H9 (cell line): ENCODE results near the gene FRMD4B. TPM values are rescaled to one million over a fixed set of nuclear protein-coding genes. Genes with fewer than 3 reads are reported as not detected.

Source experiments
- DNase-seq: peaks from one replicate; pipeline ENCODE4 v3.0.0-alpha.2; 2017
- H2AFZ ChIP-seq: one replicate; pipeline ENCODE4 v1.6.1; 2013; ENCODE audit warnings: mild to moderate bottlenecking, low read length, control low read depth, moderate library complexity
- H2AK5ac ChIP-seq: 2 replicates; pipeline ENCODE4 v1.6.1; 2013; ENCODE audit warnings: low read length, control low read depth, mixed read lengths; ENCODE audit not compliant: insufficient read length
- H2BK120ac ChIP-seq: one replicate; pipeline ENCODE4 v1.6.1; 2013; ENCODE audit warnings: low read depth, mild to moderate bottlenecking, low read length, control low read depth, inconsistent platforms; ENCODE audit not compliant: poor library complexity, severe bottlenecking
- H2BK12ac ChIP-seq: 2 replicates; pipeline ENCODE4 v1.6.1; 2013; ENCODE audit warnings: low read length, control low read depth, mixed read lengths, low read depth; ENCODE audit not compliant: insufficient read length
- H2BK15ac ChIP-seq: 2 replicates; pipeline ENCODE4 v1.6.1; 2013; ENCODE audit warnings: low read depth, low read length, control low read depth
- H2BK20ac ChIP-seq: one replicate; pipeline ENCODE4 v1.6.1; 2013; ENCODE audit warnings: low read depth, mild to moderate bottlenecking, low read length, control low read depth, inconsistent platforms; ENCODE audit not compliant: poor library complexity, severe bottlenecking
- H2BK5ac ChIP-seq: 2 replicates; pipeline ENCODE4 v1.6.1; 2013; ENCODE audit warnings: low read length, control low read depth, mixed read lengths; ENCODE audit not compliant: insufficient read length
- H3K14ac ChIP-seq: 2 replicates; pipeline ENCODE4 v1.6.1; 2013; ENCODE audit warnings: low read length, control low read depth; ENCODE audit not compliant: insufficient read depth
- H3K18ac ChIP-seq: 2 replicates; pipeline ENCODE4 v1.6.1; 2013; ENCODE audit warnings: low read depth, mild to moderate bottlenecking, mixed read lengths, low read length, control low read depth; ENCODE audit not compliant: insufficient read length
- H3K23ac ChIP-seq: 2 replicates; pipeline ENCODE4 v1.6.1; 2013; ENCODE audit warnings: low read length, control low read depth, mixed read lengths, low read depth; ENCODE audit not compliant: insufficient read length
- H3K23me2 ChIP-seq: 2 replicates; pipeline ENCODE4 v1.6.1; 2013; ENCODE audit warnings: low read depth, mild to moderate bottlenecking, mixed read lengths, low read length, control low read depth; ENCODE audit not compliant: insufficient read length, poor library complexity, severe bottlenecking
- H3K27ac ChIP-seq: 2 replicates; pipeline ENCODE4 v1.5.1; 2013; ENCODE audit warnings: low read length, control low read depth, mixed read lengths, low read depth; ENCODE audit not compliant: insufficient read length
- H3K27me3 ChIP-seq: 2 replicates; pipeline ENCODE4 v1.6.1; 2013; ENCODE audit warnings: low read length, control low read depth, inconsistent platforms; ENCODE audit not compliant: insufficient read depth
- H3K4ac ChIP-seq: 2 replicates; pipeline ENCODE4 v1.6.1; 2013; ENCODE audit warnings: low read depth, mild to moderate bottlenecking, control low read depth, inconsistent platforms, low read length, moderate library complexity
- H3K4me1 ChIP-seq: 2 replicates; pipeline ENCODE4 v1.6.1; 2013; ENCODE audit warnings: low read length, control low read depth, inconsistent platforms; ENCODE audit not compliant: insufficient read depth
- H3K4me2 ChIP-seq: 2 replicates; pipeline ENCODE4 v1.6.1; 2013; ENCODE audit warnings: low read length, control low read depth, mixed read lengths; ENCODE audit not compliant: insufficient read length, insufficient read depth
- H3K56ac ChIP-seq: 2 replicates; pipeline ENCODE4 v1.6.1; 2013; ENCODE audit warnings: low read depth, mild to moderate bottlenecking, mixed read lengths, low read length, control low read depth; ENCODE audit not compliant: insufficient read length
- H3K79me1 ChIP-seq: 2 replicates; pipeline ENCODE4 v1.6.1; 2013; ENCODE audit warnings: low read depth, mild to moderate bottlenecking, moderate library complexity, low read length, control low read depth, inconsistent platforms; ENCODE audit not compliant: insufficient read depth, poor library complexity, severe bottlenecking
- H3K79me2 ChIP-seq: 2 replicates; pipeline ENCODE4 v1.6.1; 2013; ENCODE audit warnings: low read length, control low read depth, inconsistent platforms; ENCODE audit not compliant: insufficient read depth
- H3K9ac ChIP-seq: 2 replicates; pipeline ENCODE4 v1.6.1; 2013; ENCODE audit warnings: low read length, control low read depth, mixed read lengths; ENCODE audit not compliant: insufficient read length; ENCODE audit errors: extremely low read depth
- H3K9me3 ChIP-seq: one replicate; pipeline ENCODE4 v1.6.1; 2013; ENCODE audit warnings: low read depth, low read length, inconsistent platforms; ENCODE audit not compliant: control insufficient read depth
- H3T11ph ChIP-seq: one replicate; pipeline ENCODE4 v1.6.1; 2013; ENCODE audit warnings: mild to moderate bottlenecking, low read length, control low read depth, inconsistent platforms
- H4K20me1 ChIP-seq: one replicate; pipeline ENCODE4 v1.6.1; 2013; ENCODE audit not compliant: control insufficient read depth, insufficient read length, insufficient read depth
- H4K5ac ChIP-seq: 2 replicates; pipeline ENCODE4 v1.6.1; 2013; ENCODE audit warnings: low read depth, mild to moderate bottlenecking, mixed read lengths, low read length, control low read depth; ENCODE audit not compliant: insufficient read length
- H4K8ac ChIP-seq: replicated peaks from 2 replicates; pipeline ENCODE4 v1.6.1; 2013; ENCODE audit warnings: low read length, control low read depth, mixed read lengths, low read depth; ENCODE audit not compliant: insufficient read length
- H4K91ac ChIP-seq: 2 replicates; pipeline ENCODE4 v1.6.1; 2013; ENCODE audit warnings: low read depth, mild to moderate bottlenecking, moderate library complexity, mixed read lengths, low read length, control low read depth; ENCODE audit not compliant: insufficient read length
- H3K27ac Mint-ChIP-seq, 3 experiments: 2 replicates in 2 of 3; 3 replicates in 1 of 3; pipeline ENCODE4 v1.8.0; 2020 to 2021; ENCODE audit warnings: mixed read lengths in 3 of 3, mild to moderate bottlenecking in 1 of 3, moderate library complexity in 1 of 3
- H3K27me3 Mint-ChIP-seq: 2 replicates; pipeline ENCODE4 v1.8.0; 2021; ENCODE audit warnings: low read depth, mild to moderate bottlenecking, moderate library complexity, mixed read lengths
- H3K36me3 Mint-ChIP-seq, 3 experiments: 2 replicates in 2 of 3; 3 replicates in 1 of 3; pipeline ENCODE4 v1.8.0; 2020 to 2021; ENCODE audit warnings: low read depth in 3 of 3, mixed read lengths in 3 of 3; ENCODE audit not compliant: insufficient read depth in 1 of 3
- H3K4me1 Mint-ChIP-seq, 2 experiments: 2 replicates each; pipeline ENCODE4 v1.8.0; 2020; ENCODE audit warnings: mixed read lengths in 2 of 2
- H3K4me3 Mint-ChIP-seq, 2 experiments: 2 replicates in 1 of 2; 3 replicates in 1 of 2; pipeline ENCODE4 v1.8.0; 2020 to 2021; ENCODE audit warnings: mild to moderate bottlenecking in 2 of 2, mixed read lengths in 2 of 2, moderate library complexity in 1 of 2
- H3K9me3 Mint-ChIP-seq, 2 experiments: 2 replicates in 1 of 2; 3 replicates in 1 of 2; pipeline ENCODE4 v1.8.0; 2020; ENCODE audit warnings: mild to moderate bottlenecking in 2 of 2, mixed read lengths in 2 of 2, moderate library complexity in 1 of 2
- WGBS: extraction: QIAGEN DNeasy Blood & Tissue Kit; methylation state at CpG from one replicate; pipeline ENCODE4 v1.1.7; 2013; ENCODE audit warnings: missing lambda C conversion rate, low lambda C conversion rate, mixed read lengths; ENCODE audit not compliant: insufficient read length; ENCODE audit errors: extremely low coverage; 5-methylcytosine and 5-hydroxymethylcytosine counted together
- total RNA-seq: library from RNA; stranded (reverse); gene quantifications from 2 replicates; pipeline ENCODE4 v1.2.1, GENCODE V29; 2021
- TF ChIP-seq, protein P1 (sequence below): fragments of 200-600 bp; sonication (generic); conservative IDR thresholded peaks from 3 replicates; pipeline ENCODE4 v1.8.0; 2021; ENCODE audit warnings: antibody characterized with exemption, mild to moderate bottlenecking

The FRMD4B gene
- total RNA-seq, 1 experiment from 2014 or later, result 3.4 TPM

DNA sequence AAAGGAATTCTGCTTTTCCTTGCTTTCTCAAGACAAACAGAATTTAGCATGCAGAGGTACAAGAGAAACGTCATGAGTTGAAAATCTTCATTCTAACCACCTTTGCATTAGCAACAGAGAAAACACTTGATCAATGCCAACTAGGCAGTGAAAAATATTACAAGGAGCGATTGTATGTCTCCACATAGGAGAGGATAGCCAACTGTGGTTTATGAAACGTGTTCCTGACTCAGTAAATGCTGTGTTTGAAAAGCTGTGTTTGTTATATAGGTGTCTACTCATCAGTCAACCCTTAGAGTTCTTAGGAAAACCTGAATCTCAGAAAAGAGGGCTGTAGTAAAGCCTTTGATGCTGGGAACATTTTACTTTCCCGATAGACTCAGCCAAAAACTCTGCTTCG is 102.4 kb downstream of the FRMD4B start:
- WGBS, result no CpG with 5 or more reads among the region's 5 CpGs
- Histone ChIP-seq H3K9me3 (no peaks in the 10 kb centered on the region), H2AFZ (no peak overlapping the region), H3K4me2 (no peak overlapping the region), H3K4ac (no peak overlapping the region), H4K5ac (no peak overlapping the region), H3T11ph (no peak overlapping the region), H3K27ac (no peak overlapping the region), H2BK15ac (no peak overlapping the region), H3K4me1 (peaks cover 5% of the 10 kb centered on the region; the same call in 1 of the 2 replicates), H3K79me2 (no peaks in the 10 kb centered on the region), H3K18ac (no peak overlapping the region), H3K56ac (no peak overlapping the region), H4K91ac (no peak overlapping the region), H3K14ac (no peak overlapping the region), H3K79me1 (no peaks in the 10 kb centered on the region), H3K23ac (no peak overlapping the region), H3K9ac (no peak overlapping the region), H4K8ac (no peak overlapping the region), H2BK20ac (no peak overlapping the region), H2BK12ac (no peak overlapping the region), H4K20me1 (no peaks in the 10 kb centered on the region), H3K27me3 (no peaks in the 10 kb centered on the region), H2BK5ac (no peak overlapping the region), H2BK120ac (no peak overlapping the region), H2AK5ac (no peak overlapping the region), H3K23me2 (no peaks in the 10 kb centered on the region)
- TF ChIP-seq, protein P1, sequence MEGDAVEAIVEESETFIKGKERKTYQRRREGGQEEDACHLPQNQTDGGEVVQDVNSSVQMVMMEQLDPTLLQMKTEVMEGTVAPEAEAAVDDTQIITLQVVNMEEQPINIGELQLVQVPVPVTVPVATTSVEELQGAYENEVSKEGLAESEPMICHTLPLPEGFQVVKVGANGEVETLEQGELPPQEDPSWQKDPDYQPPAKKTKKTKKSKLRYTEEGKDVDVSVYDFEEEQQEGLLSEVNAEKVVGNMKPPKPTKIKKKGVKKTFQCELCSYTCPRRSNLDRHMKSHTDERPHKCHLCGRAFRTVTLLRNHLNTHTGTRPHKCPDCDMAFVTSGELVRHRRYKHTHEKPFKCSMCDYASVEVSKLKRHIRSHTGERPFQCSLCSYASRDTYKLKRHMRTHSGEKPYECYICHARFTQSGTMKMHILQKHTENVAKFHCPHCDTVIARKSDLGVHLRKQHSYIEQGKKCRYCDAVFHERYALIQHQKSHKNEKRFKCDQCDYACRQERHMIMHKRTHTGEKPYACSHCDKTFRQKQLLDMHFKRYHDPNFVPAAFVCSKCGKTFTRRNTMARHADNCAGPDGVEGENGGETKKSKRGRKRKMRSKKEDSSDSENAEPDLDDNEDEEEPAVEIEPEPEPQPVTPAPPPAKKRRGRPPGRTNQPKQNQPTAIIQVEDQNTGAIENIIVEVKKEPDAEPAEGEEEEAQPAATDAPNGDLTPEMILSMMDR, result no peak
- Mint-ChIP-seq H3K9me3 (no peaks in the 10 kb centered on the region; a peak in 1 of 5 replicates), H3K4me1 (peaks cover 15% of the 10 kb centered on the region in 2 experiments), H3K4me3 (no peak overlapping the region), H3K36me3 (peaks cover 0 to 3% (median 0%) of the 10 kb centered on the region in 3 experiments; a peak in 2 of 7 replicates), H3K27ac (no peak overlapping the region; a peak in 1 of 7 replicates), H3K27me3 (peaks cover 1% of the 10 kb centered on the region; the same call in 1 of the 2 replicates)
- no peak for DNase-seq
